Caco-2 (cell line): Measurements from ENCODE around the gene ABI3BP. TPM values are rescaled to one million over a fixed set of nuclear protein-coding genes. Genes with fewer than 3 reads are reported as not detected.

ENCODE experiments used
- BruUV-seq: library from RNA; stranded (reverse); fragments of 400-500 nt; replicated peaks from 2 replicates; lab custom pipeline; 2021; lab: Mats Ljungman, UMichigan
- CTCF ChIA-PET: fragments of 300-600 bp; sonication (Branson Sonifier 250); formaldehyde crosslinking; loops from one replicate; lab custom pipeline; 2022; ENCODE audit warnings: antibody characterized with exemption; lab: Charles Lee
- POLR2A ChIA-PET: fragments of 300-600 bp; sonication (Branson Sonifier 250); formaldehyde crosslinking; loops from one replicate; lab custom pipeline; 2022; ENCODE audit warnings: antibody characterized with exemption; lab: Charles Lee
- DNase-seq, 2 experiments: peaks; one replicate each; pipeline versions ENCODE4 v3.0.0 to v3.0.0-alpha.2; 2020 to 2022
- H3K27me3 ChIP-seq: replicated peaks from 2 replicates; pipeline ENCODE4 v1.6.0; 2011; ENCODE audit warnings: low read length; ENCODE audit not compliant: control insufficient read depth, insufficient read depth
- H3K36me3 ChIP-seq: 2 replicates; pipeline ENCODE4 v1.5.1; 2011; ENCODE audit warnings: low read length; ENCODE audit not compliant: control insufficient read depth, insufficient read depth
- H3K4me1 ChIP-seq: fragments of 250-450 bp; sonication (Bioruptor Pico); 2 replicates; pipeline ENCODE4 v1.5.1; 2020; ENCODE audit warnings: mild to moderate bottlenecking
- H3K4me3 ChIP-seq: 2 replicates; pipeline ENCODE4 v1.5.1; 2011; ENCODE audit warnings: low read depth, mild to moderate bottlenecking, control low read depth, low read length
- H3K9me3 ChIP-seq: fragments of 250-450 bp; sonication (Bioruptor Pico); 2 replicates; pipeline ENCODE4 v1.5.1; 2020; ENCODE audit warnings: mild to moderate bottlenecking, moderate library complexity
- H3K27ac Mint-ChIP-seq: one replicate; pipeline ENCODE4 v1.8.0; 2022; ENCODE audit warnings: mixed read lengths; ENCODE audit not compliant: unreplicated experiment
- H3K27me3 Mint-ChIP-seq: one replicate; pipeline ENCODE4 v1.8.0; 2022; ENCODE audit warnings: mixed read lengths; ENCODE audit not compliant: insufficient read depth, unreplicated experiment
- H3K36me3 Mint-ChIP-seq: one replicate; pipeline ENCODE4 v1.8.0; 2022; ENCODE audit warnings: mild to moderate bottlenecking, mixed read lengths; ENCODE audit not compliant: insufficient read depth, unreplicated experiment
- H3K4me1 Mint-ChIP-seq: one replicate; pipeline ENCODE4 v1.8.0; 2022; ENCODE audit warnings: low read depth, mixed read lengths; ENCODE audit not compliant: unreplicated experiment
- H3K4me3 Mint-ChIP-seq: one replicate; pipeline ENCODE4 v1.8.0; 2022; ENCODE audit warnings: mild to moderate bottlenecking, moderate library complexity, mixed read lengths; ENCODE audit not compliant: unreplicated experiment
- H3K9me3 Mint-ChIP-seq: one replicate; pipeline ENCODE4 v1.8.0; 2022; ENCODE audit warnings: mixed read lengths; ENCODE audit not compliant: unreplicated experiment
- CTCF ChIP-seq, 2 experiments: fragments of 200-600 bp in 1 of 2; IDR thresholded peaks; 1 replicate in 1 of 2; 2 replicates in 1 of 2; pipeline versions ENCODE4 v1.5.1 to v1.8.0; 2011 to 2022; ENCODE audit warnings: antibody characterized with exemption in 1 of 2, control low read depth in 1 of 2, inconsistent platforms in 1 of 2, low read depth in 1 of 2, low read length in 1 of 2, mild to moderate bottlenecking in 1 of 2, moderate library complexity in 1 of 2; ENCODE audit not compliant: insufficient read depth in 1 of 2, severe bottlenecking in 1 of 2, unreplicated experiment in 1 of 2
- intact Hi-C: fragments of 100-400 bp; cut with micrococcal nuclease; formaldehyde crosslinking; loops from one replicate; pipeline ENCODE4 v1.10.0; 2022; ENCODE audit not compliant: unreplicated experiment
- total RNA-seq: library from RNA; stranded (reverse); gene quantifications from 2 replicates; pipeline ENCODE4 v1.2.3, GENCODE V29; 2022

The ABI3BP gene
- total RNA-seq, 1 experiment from 2014 or later: not detected

- no peaks in the 10 kb centered on the region for H3K9me3 ChIP-seq
- TF ChIP-seq CTCF (IDR thresholded peaks at IDR 0.05; ENCODE audit: insufficient read depth in 1 of 2, low read depth in 1 of 2, low read length in 1 of 2, severe bottlenecking in 1 of 2, unreplicated experiment in 1 of 2): no peak
- intact Hi-C loops: loop anchor here (10.0 kb wide), 1 partner anchor 631 kb away; no protein-coding TSS in a partner anchor
- no peaks in the 10 kb centered on the region for H3K9me3 Mint-ChIP-seq
- no peaks in the 10 kb centered on the region for H3K27me3 ChIP-seq
- H3K4me3 ChIP-seq: no peak overlapping the region
- no TSS peak for BruUV-seq
- no peaks in the 10 kb centered on the region; the same call in 1 of the 2 replicates for H3K36me3 ChIP-seq
- H3K36me3 Mint-ChIP-seq: peaks cover 46% of the 10 kb centered on the region
- no peaks in the 10 kb centered on the region for H3K27me3 Mint-ChIP-seq
- no peaks in the 10 kb centered on the region for H3K4me1 ChIP-seq
- no peak for DNase-seq
- POLR2A ChIA-PET: interaction anchor here (0.6 kb wide), 1 partner anchor 250 kb away, joined by 4 read pairs; no protein-coding TSS in a partner anchor
- CTCF ChIA-PET: no interaction called here
- no peak overlapping the region for H3K4me3 Mint-ChIP-seq
- H3K4me1 Mint-ChIP-seq: no peaks in the 10 kb centered on the region
- no peak overlapping the region for H3K27ac Mint-ChIP-seq
These were observed 249.7 kb downstream of the ABI3BP start for GRCh38 chr3:100743535-100743934.

- Mint-ChIP-seq H3K4me1 (peaks cover 20% of the 10 kb centered on the region), H3K27me3 (no peaks in the 10 kb centered on the region), H3K27ac (no peak overlapping the region), H3K4me3 (no peak overlapping the region), H3K36me3 (peaks cover 52% of the 10 kb centered on the region), H3K9me3 (no peaks in the 10 kb centered on the region)
- no peaks in the 10 kb centered on the region for H3K27me3 ChIP-seq
- no peak for TF ChIP-seq CTCF (IDR thresholded peaks at IDR 0.05; ENCODE audit: insufficient read depth in 1 of 2, low read depth in 1 of 2, low read length in 1 of 2, severe bottlenecking in 1 of 2, unreplicated experiment in 1 of 2)
- H3K4me3 ChIP-seq: no peak overlapping the region
- H3K36me3 ChIP-seq: no peaks in the 10 kb centered on the region; the same call in 1 of the 2 replicates
- ChIA-PET CTCF (no interaction called here), POLR2A (no interaction called here)
- BruUV-seq: no TSS peak
- DNase-seq: no peak
- intact Hi-C loops: loop anchor here (10.0 kb wide), 1 partner anchor 635 kb away; no protein-coding TSS in a partner anchor
- H3K9me3 ChIP-seq: no peaks in the 10 kb centered on the region
- H3K4me1 ChIP-seq: peaks cover 5% of the 10 kb centered on the region; the same call in 1 of the 2 replicates
These were observed 253.0 kb downstream of the ABI3BP start for GRCh38 chr3:100740207-100740606.

DNA sequence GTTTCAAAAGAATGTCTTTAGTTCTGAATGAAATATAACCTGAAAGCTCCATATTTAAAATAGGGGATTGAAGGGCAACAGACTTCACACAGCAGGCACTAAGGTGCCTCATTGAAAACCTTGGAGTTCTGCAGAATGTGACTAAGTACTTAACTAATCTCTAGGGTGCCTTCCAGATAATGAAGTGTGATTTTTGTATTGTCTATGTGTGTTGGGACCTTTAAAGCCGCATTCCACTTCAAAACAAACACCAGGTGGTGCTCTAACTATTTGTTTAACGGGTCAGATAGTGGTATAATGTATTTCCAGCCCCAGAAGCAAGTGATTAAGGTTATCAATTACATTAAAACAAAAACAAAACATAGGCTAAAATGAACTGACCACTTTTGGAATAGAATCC lies 255.9 kb downstream of the ABI3BP start:
- peak; percentile 8 to 12 for TF ChIP-seq CTCF (IDR thresholded peaks at IDR 0.05; ENCODE audit: insufficient read depth in 1 of 2, low read depth in 1 of 2, low read length in 1 of 2, severe bottlenecking in 1 of 2, unreplicated experiment in 1 of 2)
- no peaks in the 10 kb centered on the region for H3K9me3 Mint-ChIP-seq

More for the DNA sequence above, 255.9 kb downstream of the ABI3BP start:
- H3K4me3 ChIP-seq: no peak overlapping the region
- intact Hi-C loops: loop anchor here (5.0 kb wide), 1 partner anchor 460 kb away; no protein-coding TSS in a partner anchor
- no peaks in the 10 kb centered on the region for H3K36me3 ChIP-seq
- peaks cover 5% of the 10 kb centered on the region; the same call in 1 of the 2 replicates for H3K4me1 ChIP-seq
- peaks cover 28% of the 10 kb centered on the region for H3K4me1 Mint-ChIP-seq
- ChIA-PET POLR2A (no interaction called here), CTCF (no interaction called here)
- no TSS peak for BruUV-seq
- H3K27me3 ChIP-seq: no peaks in the 10 kb centered on the region
- H3K27me3 Mint-ChIP-seq: no peaks in the 10 kb centered on the region
- no peak overlapping the region for H3K4me3 Mint-ChIP-seq
- peak in 1 of 2 experiments; percentile 12 for DNase-seq
- no peaks in the 10 kb centered on the region for H3K9me3 ChIP-seq
- H3K36me3 Mint-ChIP-seq: peaks cover 57% of the 10 kb centered on the region
- no peak overlapping the region for H3K27ac Mint-ChIP-seq
